Hematopoietic multipotent progenitor cell treated with erythropoietin and hydrocortisone succinate and interleukin-3 and kit ligand, for 15 days (in vitro differentiated cells): ENCODE results near the gene NUDT14.

Experiments used
- DNase-seq: peaks from one replicate; pipeline ENCODE4 v3.0.0-alpha.2; 2015; ENCODE audit warnings: low spot score

Gene NUDT14

DNA sequence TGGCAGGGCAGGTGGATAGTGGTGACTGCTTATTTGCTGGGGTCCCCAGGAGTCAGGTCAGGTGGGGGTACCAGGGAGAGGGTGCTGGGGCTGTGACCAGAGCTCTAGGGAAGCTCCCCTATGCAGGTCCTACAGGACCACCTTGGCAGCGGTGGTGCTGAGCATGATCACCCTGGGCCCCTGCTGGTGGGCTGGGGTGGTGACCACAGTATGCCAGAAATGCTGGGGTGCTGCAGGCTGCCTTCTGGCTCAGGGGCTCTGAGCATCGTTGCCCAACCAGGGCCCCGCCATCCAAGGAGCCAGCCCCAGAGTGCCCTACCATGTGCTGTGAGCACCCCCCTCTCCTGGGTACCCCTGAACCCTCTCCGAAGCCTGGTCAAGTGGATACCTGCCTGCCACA lies 17.5 kb upstream of the NUDT14 start:
- DNase-seq: no peak

DNA sequence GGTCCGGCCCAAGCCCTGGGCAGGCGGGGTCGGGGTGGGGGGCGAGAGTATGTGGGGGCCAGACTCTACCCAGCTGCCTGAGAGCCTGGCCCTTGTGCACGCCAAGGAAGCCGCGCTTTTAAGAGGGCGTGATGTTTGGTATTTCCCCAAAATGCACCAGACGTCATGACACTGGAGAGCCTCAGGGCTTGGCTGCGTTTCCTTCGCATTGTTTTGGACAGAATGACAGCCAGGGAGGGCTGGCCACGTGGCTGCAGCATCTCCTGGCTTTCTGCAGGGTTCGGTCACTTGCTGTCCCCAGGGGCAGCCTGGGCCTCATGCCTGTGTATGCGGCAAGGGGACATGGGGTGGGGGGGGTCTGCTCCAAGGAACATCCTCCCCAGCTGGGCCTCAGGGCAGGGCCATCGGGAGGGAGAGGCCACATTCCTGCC lies 16.1 kb upstream of the NUDT14 start:
- no peak for DNase-seq

GRCh38 chr14:105196265-105196960 lies 15.3 kb upstream of the NUDT14 start:
- no peak for DNase-seq

DNA sequence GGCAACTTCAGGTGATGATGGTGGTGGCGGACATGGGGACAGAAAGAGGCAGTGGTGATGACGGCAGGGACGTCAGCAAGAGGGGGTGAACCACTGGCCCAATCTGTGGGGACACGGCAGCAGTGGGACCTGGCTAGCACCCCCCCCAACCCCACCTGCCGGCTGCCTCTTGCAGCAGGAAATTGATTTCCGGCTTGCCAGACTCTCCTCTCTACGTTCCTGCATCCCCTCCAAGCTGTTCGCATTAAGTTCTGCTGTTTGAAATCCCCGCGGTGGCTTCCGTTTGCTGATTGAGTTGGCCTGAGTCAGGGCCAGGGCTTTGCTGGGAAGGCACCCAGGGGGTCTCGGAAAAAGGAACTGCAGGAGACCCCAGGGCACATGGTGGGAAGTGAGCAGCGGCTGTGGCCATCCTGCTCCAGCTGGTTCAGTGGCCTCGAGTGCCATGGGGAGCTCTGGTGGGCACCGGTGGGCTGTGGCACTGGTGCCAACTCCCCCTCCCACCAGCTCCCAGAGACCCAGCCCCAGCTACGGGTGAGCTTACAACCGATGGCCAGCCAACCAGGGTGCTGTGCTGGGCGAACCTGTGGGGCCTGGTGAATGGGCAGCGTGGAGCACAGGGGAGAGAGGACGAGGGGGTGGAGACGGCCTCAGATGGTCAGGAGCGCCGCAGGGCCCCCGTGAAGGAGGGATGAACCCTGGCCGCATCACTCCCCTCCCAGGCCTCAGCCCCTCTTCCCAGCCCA lies 14.6 kb upstream of the NUDT14 start:
- no peak for DNase-seq

DNA sequence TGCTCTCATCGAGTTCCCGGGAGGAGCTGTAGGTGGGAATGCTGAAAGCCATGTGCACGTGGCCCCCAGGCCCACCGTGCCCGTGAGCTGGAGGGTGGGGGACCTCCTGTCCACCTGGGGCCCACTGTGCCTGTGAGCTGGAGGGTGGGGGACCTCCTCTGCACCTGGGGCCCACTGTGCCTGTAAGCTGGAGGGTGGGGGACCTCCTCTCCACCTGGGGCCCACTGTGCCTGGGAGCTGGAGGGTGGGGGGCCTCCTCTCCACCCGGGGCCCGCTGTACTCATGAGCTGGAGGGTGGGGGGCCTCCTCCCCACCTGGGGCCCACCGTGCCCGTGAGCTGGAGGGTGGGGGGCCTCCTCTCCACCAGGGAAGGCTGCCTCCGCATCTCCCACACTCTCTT lies 13.9 kb upstream of the NUDT14 start:
- no peak for DNase-seq

- DNase-seq: no peak
Measured at GRCh38 chr14:105193916-105194782, 13.0 kb upstream of the NUDT14 start.

- no peak for DNase-seq
Measured at GRCh38 chr14:105192866-105193731, 12.0 kb upstream of the NUDT14 start.

DNA sequence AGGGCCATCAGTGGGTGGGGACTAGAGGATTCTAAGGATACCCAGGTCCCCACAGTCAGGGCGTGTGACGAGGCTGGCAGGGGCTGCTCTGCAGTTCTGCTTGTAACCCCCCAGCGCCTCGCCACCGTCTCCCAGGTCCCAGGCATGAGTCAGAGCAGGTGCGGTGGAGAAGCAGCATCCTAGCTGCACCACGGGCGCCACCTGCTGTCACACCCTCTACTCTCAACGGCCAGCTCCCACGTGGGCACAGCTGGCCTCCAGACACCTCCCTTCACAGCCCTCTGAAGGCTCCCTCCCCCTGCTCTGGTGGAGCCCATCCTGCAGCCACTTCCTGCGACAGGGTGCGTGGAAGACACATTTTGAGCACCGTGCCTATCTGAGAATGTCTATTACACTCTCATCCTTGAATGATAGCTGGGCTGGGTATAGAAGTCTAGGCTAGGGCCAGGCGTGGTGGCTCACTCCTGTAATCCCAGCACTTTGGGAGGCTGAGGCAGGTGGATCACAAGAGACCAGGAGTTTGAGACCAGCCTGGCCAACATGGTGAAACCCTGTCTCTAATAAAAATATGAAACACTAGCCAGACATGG lies 6.9 kb upstream of the NUDT14 start:
- no peak for DNase-seq

GRCh38 chr14:105187116-105187515 lies 6.0 kb upstream of the NUDT14 start:
- DNase-seq: no peak

- DNase-seq: no peak
Measured at GRCh38 chr14:105185973-105186372, 4.9 kb upstream of the NUDT14 start.

DNA sequence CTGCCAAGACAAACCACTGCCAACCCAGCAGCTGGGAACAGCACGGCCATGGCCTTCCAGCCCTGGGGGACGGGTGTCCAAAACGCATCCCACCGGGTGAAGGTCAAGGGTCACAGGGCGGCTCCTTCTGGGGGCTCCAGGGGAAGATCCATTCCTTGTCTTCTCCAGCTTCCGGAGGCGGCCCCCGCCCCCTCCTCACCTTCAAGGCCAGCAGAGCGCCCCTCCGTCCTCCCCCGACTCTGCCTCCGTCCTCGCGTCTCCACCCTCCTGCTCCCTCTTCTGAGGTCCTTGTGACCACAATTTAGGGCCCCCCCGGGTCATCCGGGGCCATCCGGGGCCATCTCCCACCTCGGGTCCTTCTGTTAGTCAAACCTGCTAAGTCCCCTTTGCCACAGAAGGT lies 3.9 kb upstream of the NUDT14 start:
- no peak for DNase-seq

- no peak for DNase-seq
Measured at GRCh38 chr14:105184461-105184860, 3.3 kb upstream of the NUDT14 start.

DNA sequence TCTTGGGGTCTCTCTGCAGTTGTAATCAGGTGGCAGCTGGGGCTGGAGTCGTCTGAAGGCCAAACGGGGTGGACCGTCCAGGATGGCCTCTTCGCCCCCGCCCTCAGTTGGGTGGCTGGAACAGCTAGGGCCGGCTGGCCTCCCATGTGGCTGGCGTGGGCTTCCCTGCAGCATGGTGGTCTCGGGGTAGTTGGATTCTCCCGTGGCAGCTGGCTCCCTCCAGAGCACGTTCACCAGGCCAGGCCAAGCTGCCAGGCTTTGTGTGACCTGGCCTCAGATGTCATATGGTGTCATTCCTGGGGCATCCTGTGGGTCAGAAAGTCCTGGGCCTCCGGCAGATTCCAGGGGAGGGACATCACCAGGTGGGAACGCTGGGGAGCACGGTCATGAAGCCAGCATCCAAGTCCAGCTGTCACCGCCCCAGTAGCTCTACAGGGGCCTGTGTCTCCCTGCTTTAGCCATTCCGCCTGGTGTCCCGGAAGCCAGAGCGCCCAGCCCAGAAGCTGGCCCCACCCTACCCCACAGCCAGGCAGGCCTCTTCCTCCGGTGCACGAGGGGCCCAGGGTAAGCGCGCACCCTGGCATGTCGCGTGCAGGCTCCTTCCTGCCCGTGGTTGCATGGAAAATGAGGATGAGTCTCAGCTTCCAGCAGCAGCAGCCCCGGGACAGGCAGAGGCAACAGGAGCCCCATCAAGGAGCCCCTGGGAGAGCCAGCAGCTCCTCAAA lies 1.3 kb upstream of the NUDT14 start:
- DNase-seq: no peak

GRCh38 chr14:105181549-105182295 lies 610 bp upstream of the NUDT14 start:
- DNase-seq: no peak

DNA sequence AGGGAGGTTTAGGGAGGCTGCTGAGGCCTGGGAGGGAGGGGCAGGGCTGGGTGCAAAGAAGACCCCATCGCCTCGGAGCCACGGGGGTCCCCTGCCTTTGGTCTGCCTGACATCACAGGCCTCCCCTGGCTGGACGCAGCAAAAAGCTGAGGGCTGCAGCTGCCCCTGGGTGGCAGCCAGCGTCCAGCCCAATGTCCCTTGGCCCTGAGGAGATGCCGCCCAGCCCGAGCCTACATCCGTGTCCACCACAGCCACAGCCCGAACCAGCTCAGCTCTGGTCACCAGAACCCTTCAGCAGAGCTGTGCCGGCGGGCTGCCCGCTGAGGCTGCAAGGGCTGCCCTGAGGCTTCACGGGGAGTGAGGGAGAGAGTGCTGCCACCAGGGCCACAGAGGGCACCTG lies 1.9 kb downstream of the NUDT14 start:
- DNase-seq: no peak

DNA sequence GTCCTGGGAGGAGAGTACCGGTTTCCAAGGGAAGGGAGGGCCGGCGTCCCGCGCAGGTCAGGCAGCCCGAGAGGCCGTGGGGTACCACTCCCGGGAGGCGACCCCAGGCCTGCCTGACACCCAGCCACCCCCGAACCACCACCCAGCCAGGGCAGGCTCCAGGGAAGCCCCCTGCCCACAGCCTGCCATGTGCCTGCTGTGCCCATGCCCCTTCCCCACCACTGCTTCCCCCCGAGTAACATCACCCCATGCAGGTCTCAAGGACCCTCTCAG lies 2.3 kb downstream of the NUDT14 start:
- no peak for DNase-seq

DNA sequence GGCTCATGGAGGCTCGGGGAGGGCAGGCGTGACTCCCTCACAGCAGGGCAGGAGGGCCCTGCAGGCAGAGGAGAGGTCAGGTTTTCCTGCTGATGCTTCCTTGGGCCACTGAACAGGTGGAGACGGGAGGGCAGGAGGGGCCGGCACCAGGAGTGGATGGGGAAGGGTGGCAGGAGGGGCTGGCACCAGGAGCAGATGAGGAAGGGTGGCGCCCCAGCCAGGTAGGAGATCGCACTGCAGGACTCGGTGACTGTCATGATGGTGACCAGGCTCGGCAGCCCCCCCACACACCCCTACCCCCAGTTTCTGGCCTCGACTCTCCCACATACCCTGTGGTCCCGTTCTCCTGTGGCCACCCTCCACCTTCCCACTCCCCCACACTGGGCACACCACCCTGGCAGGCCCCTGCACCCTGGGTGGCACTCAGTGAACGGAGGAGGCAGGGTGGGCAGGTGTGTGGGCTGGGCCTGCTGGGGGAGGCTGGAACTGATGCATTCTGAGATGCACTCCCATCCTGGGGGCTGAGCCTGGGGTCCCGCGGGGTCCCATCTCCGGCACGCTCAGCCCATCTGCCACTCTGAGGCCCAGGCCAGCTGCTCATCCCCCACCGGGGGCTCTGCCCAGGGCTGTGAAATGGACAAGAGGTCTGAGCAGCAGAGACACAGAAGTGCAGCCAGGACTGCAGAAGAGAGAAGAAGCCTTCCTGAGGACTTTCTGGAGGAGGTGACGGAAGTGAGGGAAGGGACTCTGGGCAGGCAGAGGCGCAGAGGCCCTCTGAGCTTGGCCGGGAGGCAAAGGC lies 2.8 kb downstream of the NUDT14 start:
- DNase-seq: no peak

DNA sequence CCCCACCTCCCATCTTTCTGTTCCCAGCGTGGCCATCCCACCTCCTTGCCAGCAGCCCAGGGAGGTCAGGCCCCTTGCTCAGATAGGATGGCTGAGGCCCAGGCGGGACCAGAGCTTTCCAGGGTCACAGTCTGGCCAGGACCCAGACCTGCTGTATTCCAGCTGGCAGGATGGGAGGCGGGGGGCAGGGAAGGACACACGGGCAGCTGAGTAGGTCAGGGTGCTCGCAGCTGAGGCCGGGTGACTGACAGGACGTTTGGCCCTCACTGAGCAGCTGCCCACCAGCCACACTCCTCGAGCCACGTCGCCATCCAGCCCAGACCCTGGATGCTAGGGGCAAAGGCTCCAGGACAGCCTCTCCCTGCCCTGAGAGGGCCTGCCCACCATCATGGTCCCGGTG lies 4.0 kb downstream of the NUDT14 start:
- no peak for DNase-seq

DNA sequence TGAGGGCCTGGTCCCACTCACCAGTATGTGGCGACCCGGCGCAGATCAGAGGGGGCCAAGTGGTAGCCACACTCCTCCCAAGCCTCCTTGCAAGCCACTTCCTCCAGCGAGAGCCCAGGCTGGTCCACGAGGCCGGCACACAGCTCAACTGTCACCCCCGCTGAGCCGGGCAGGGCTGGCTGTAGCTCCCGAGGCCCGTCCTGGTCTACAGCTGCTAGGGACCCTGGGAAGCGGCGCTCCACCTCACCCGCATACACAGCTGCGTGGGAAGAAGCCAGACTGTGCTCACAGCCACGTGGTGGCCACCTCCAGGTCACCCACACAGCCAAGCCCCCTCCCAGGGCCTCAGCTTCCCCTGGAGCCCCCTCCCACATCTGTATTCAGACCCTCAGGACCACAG lies 4.6 kb downstream of the NUDT14 start:
- no peak for DNase-seq
